GM23338 (cell line): ENCODE data around the gene GTF3C6. TPM values are rescaled to one million over a fixed set of nuclear protein-coding genes. Genes with fewer than 3 reads are reported as not detected.
A peak's percentile ranks its signal among the peaks of the same experiment; 100 is the strongest.

Source experiments
- ATAC-seq: fragments of 200-7000 bp; cut with Tn5 transposase; 3 replicates; pipeline ENCODE4 v1.9.1; 2020
- DNase-seq: peaks from one replicate; pipeline ENCODE4 v3.0.0-alpha.2; 2015; ENCODE audit warnings: low spot score
- H2AFZ ChIP-seq: fragments of 200-600 bp; sonication (generic); 2 replicates; pipeline ENCODE4 v1.8.0; 2016; ENCODE audit warnings: antibody characterized with exemption, mild to moderate bottlenecking, moderate library complexity
- H3F3A ChIP-seq: fragments of 200-600 bp; sonication (generic); replicated peaks from 2 replicates; pipeline ENCODE4 v1.8.0; 2017; ENCODE audit warnings: antibody characterized with exemption, mixed run types, low read depth
- H3K27ac ChIP-seq: fragments of 200-600 bp; sonication (generic); 2 replicates; pipeline ENCODE4 v1.6.1; 2016; ENCODE audit warnings: low read depth
- H3K27me3 ChIP-seq: fragments of 200-600 bp; sonication (generic); 2 replicates; pipeline ENCODE4 v1.8.0; 2016; ENCODE audit warnings: mild to moderate bottlenecking, mixed run types, moderate library complexity; ENCODE audit not compliant: insufficient read depth
- H3K36me3 ChIP-seq: fragments of 200-600 bp; sonication (generic); 2 replicates; pipeline ENCODE4 v1.8.0; 2016; ENCODE audit warnings: mild to moderate bottlenecking; ENCODE audit not compliant: insufficient read depth
- H3K4me1 ChIP-seq: fragments of 200-600 bp; sonication (generic); 2 replicates; pipeline ENCODE4 v1.8.0; 2016; ENCODE audit warnings: mild to moderate bottlenecking, moderate library complexity; ENCODE audit not compliant: insufficient read depth
- H3K4me2 ChIP-seq: fragments of 200-600 bp; sonication (generic); 2 replicates; pipeline ENCODE4 v1.7.1; 2017; ENCODE audit warnings: mixed run types
- H3K4me3 ChIP-seq: fragments of 200-600 bp; sonication (generic); 2 replicates; pipeline ENCODE4 v1.6.1; 2016; ENCODE audit warnings: mixed run types
- H3K79me2 ChIP-seq: fragments of 200-600 bp; sonication (generic); replicated peaks from 2 replicates; pipeline ENCODE4 v1.8.0; 2017; ENCODE audit warnings: mild to moderate bottlenecking; ENCODE audit not compliant: insufficient read depth
- H3K9me2 ChIP-seq: fragments of 200-600 bp; sonication (generic); 2 replicates; pipeline ENCODE4 v1.8.0; 2017; ENCODE audit not compliant: insufficient read depth
- H4K20me1 ChIP-seq: fragments of 200-600 bp; sonication (generic); replicated peaks from 2 replicates; pipeline ENCODE4 v1.8.0; 2017; ENCODE audit warnings: mild to moderate bottlenecking; ENCODE audit not compliant: insufficient read depth
- H3K27ac Mint-ChIP-seq: 2 replicates; pipeline ENCODE4 v1.8.0; 2020; ENCODE audit warnings: inconsistent platforms, mild to moderate bottlenecking, moderate library complexity, mixed read lengths
- H3K27me3 Mint-ChIP-seq: 3 replicates; pipeline ENCODE4 v1.8.0; 2022; ENCODE audit warnings: low read depth, mild to moderate bottlenecking, moderate library complexity, mixed read lengths, inconsistent platforms; ENCODE audit not compliant: insufficient read depth, poor library complexity
- H3K36me3 Mint-ChIP-seq: 3 replicates; pipeline ENCODE4 v1.8.0; 2021; ENCODE audit warnings: low read depth, mild to moderate bottlenecking, inconsistent platforms, moderate library complexity, mixed read lengths
- H3K4me1 Mint-ChIP-seq: 3 replicates; pipeline ENCODE4 v1.8.0; 2020; ENCODE audit warnings: mild to moderate bottlenecking, inconsistent platforms, mixed read lengths
- H3K4me3 Mint-ChIP-seq: 3 replicates; pipeline ENCODE4 v1.8.0; 2021; ENCODE audit warnings: moderate library complexity, mild to moderate bottlenecking, inconsistent platforms, mixed read lengths
- H3K9me3 Mint-ChIP-seq: 3 replicates; pipeline ENCODE4 v1.8.0; 2020; ENCODE audit warnings: moderate library complexity, mild to moderate bottlenecking, inconsistent platforms, mixed read lengths
- EZH2phosphoT487 ChIP-seq: fragments of 200-600 bp; sonication (generic); IDR thresholded peaks from one replicate; pipeline ENCODE4 v1.8.1; 2018; ENCODE audit warnings: antibody characterized with exemption; ENCODE audit not compliant: unreplicated experiment
- JUNB ChIP-seq: IDR thresholded peaks from one replicate; pipeline ENCODE4 v1.6.1; 2016; ENCODE audit warnings: antibody characterized with exemption; ENCODE audit not compliant: unreplicated experiment
- NANOG ChIP-seq: IDR thresholded peaks from 2 replicates; pipeline ENCODE4 v1.6.1; 2016; ENCODE audit warnings: antibody characterized with exemption, borderline replicate concordance
- REST ChIP-seq: IDR thresholded peaks from one replicate; pipeline ENCODE4 v1.6.1; 2018; ENCODE audit warnings: antibody characterized with exemption; ENCODE audit not compliant: unreplicated experiment
- ZNF114 ChIP-seq: fragments of 250-450 bp; sonication (Bioruptor Pico); IDR thresholded peaks from 2 replicates; pipeline ENCODE4 v1.5.0; 2020; ENCODE audit warnings: mild to moderate bottlenecking, moderate library complexity
- ZNF462 ChIP-seq: fragments of 250-450 bp; sonication (Bioruptor Pico); IDR thresholded peaks from 2 replicates; pipeline ENCODE4 v1.5.0; 2020; ENCODE audit warnings: mild to moderate bottlenecking, moderate library complexity
- polyA plus RNA-seq: library from polyadenylated mRNA; unstranded; fragments of >200 nt; fragmentation: Nextera tagmentation; extraction: Ambion mirVana; gene quantifications from 2 replicates; pipeline ENCODE4 v1.2.1, GENCODE V29; 2016
- total RNA-seq: library from RNA; depleted of rRNA; stranded (reverse); fragments of >200 nt; shearing (Covaris generic); gene quantifications from 2 replicates; pipeline ENCODE4 v1.2.3, GENCODE V29; 2014

Gene GTF3C6
- total and polyA plus RNA-seq, 2 experiments from 2014 or later: 41.2 to 245 TPM

- no peak overlapping the region for H3K27ac Mint-ChIP-seq
- Histone ChIP-seq H3K4me1 (no peaks in the 10 kb centered on the region), H3K27ac (no peak overlapping the region), H3K27me3 (no peaks in the 10 kb centered on the region), H3K4me2 (no peak overlapping the region), H3K79me2 (no peaks in the 10 kb centered on the region), H3F3A (no peaks in the 10 kb centered on the region), H4K20me1 (no peaks in the 10 kb centered on the region), H3K36me3 (no peaks in the 10 kb centered on the region), H3K9me2 (no peaks in the 10 kb centered on the region), H3K4me3 (no peak overlapping the region), H2AFZ (no peak overlapping the region)
- no peaks in the 10 kb centered on the region for H3K27me3 Mint-ChIP-seq
- no peak overlapping the region for H3K4me3 Mint-ChIP-seq
- H3K36me3 Mint-ChIP-seq: no peaks in the 10 kb centered on the region
- H3K9me3 Mint-ChIP-seq: no peaks in the 10 kb centered on the region
- no peaks in the 10 kb centered on the region for H3K4me1 Mint-ChIP-seq
- TF ChIP-seq ZNF462: no peak
- ATAC-seq: no peak
- DNase-seq: no peak
Observed at GRCh38 chr6:110946498-110946897, 12.0 kb upstream of the GTF3C6 start.

GRCh38 chr6:110949679-110950285 is 8.7 kb upstream of the GTF3C6 start:
- DNase-seq: peak; percentile 40
- no peak overlapping the region for H2AFZ ChIP-seq
- TF ChIP-seq NANOG (no peak), REST (no peak), ZNF114 (CRISPR knock-in tag) (no peak), JUNB (no peak), EZH2phosphoT487 (no peak)

More at GRCh38 chr6:110949679-110950285, 8.7 kb upstream of the GTF3C6 start:
- Histone ChIP-seq H3K36me3 (no peaks in the 10 kb centered on the region), H3K27me3 (no peaks in the 10 kb centered on the region), H3K4me3 (no peak overlapping the region), H3K4me2 (no peak overlapping the region), H4K20me1 (no peaks in the 10 kb centered on the region), H3F3A (no peaks in the 10 kb centered on the region), H3K27ac (no peak overlapping the region), H3K79me2 (no peaks in the 10 kb centered on the region), H3K9me2 (no peaks in the 10 kb centered on the region), H3K4me1 (no peaks in the 10 kb centered on the region)
- no peak for ATAC-seq
- H3K4me3 Mint-ChIP-seq: no peak overlapping the region
- peaks cover 3% of the 10 kb centered on the region for H3K27me3 Mint-ChIP-seq
- no peaks in the 10 kb centered on the region for H3K9me3 Mint-ChIP-seq
- H3K27ac Mint-ChIP-seq: no peak overlapping the region
- no peaks in the 10 kb centered on the region for H3K4me1 Mint-ChIP-seq
- H3K36me3 Mint-ChIP-seq: no peaks in the 10 kb centered on the region
